GM06990 (cell line): Measurements from ENCODE around the gene NR5A1.

Source experiments
- DNase-seq: peaks from one replicate; pipeline ENCODE4 v3.0.0-alpha.2; 2011; ENCODE audit not compliant: insufficient read length; ENCODE audit errors: extremely low read depth
- H3K27me3 ChIP-seq: replicated peaks from 2 replicates; pipeline ENCODE4 v1.6.0; 2011; ENCODE audit warnings: low read length; ENCODE audit not compliant: control insufficient read depth, insufficient read depth
- H3K36me3 ChIP-seq: 2 replicates; pipeline ENCODE4 v1.5.1; 2011; ENCODE audit warnings: low read length; ENCODE audit not compliant: control insufficient read depth, insufficient read depth
- H3K4me3 ChIP-seq: replicated peaks from 2 replicates; pipeline ENCODE4 v1.5.1; 2011; ENCODE audit warnings: low read depth, mild to moderate bottlenecking, control low read depth, low read length
- CTCF ChIP-seq: IDR thresholded peaks from 2 replicates; pipeline ENCODE4 v1.5.1; 2011; ENCODE audit warnings: low read length, control low read depth, mild to moderate bottlenecking, inconsistent platforms; ENCODE audit not compliant: insufficient read depth, poor library complexity, severe bottlenecking

The NR5A1 gene

GRCh38 chr9:124453586-124454191 is 53.5 kb downstream of the NR5A1 start:
- Histone ChIP-seq H3K27me3 (peaks cover 1% of the 10 kb centered on the region), H3K36me3 (no peaks in the 10 kb centered on the region), H3K4me3 (no peak overlapping the region; the same call in 1 of the 2 replicates)
- DNase-seq: no peak
- TF ChIP-seq CTCF: no peak

- no peak overlapping the region; the same call in 1 of the 2 replicates for H3K4me3 ChIP-seq
- DNase-seq: no peak
- H3K36me3 ChIP-seq: no peaks in the 10 kb centered on the region
- no peak for TF ChIP-seq CTCF
- peaks cover 1% of the 10 kb centered on the region for H3K27me3 ChIP-seq
Observed at GRCh38 chr9:124452841-124453585, 54.2 kb downstream of the NR5A1 start.

- no peak for TF ChIP-seq CTCF
- Histone ChIP-seq H3K27me3 (peaks cover 1% of the 10 kb centered on the region), H3K4me3 (no peak overlapping the region), H3K36me3 (no peaks in the 10 kb centered on the region)
- no peak for DNase-seq
Observed at GRCh38 chr9:124452326-124452725, 54.9 kb downstream of the NR5A1 start.

- DNase-seq: no peak
- H3K4me3 ChIP-seq: no peak overlapping the region
- H3K27me3 ChIP-seq: peaks cover 1% of the 10 kb centered on the region
- H3K36me3 ChIP-seq: no peaks in the 10 kb centered on the region
- TF ChIP-seq CTCF: no peak
Observed at GRCh38 chr9:124450931-124451661, 56.1 kb downstream of the NR5A1 start.

- DNase-seq: no peak
- Histone ChIP-seq H3K36me3 (no peaks in the 10 kb centered on the region), H3K27me3 (peaks cover 1% of the 10 kb centered on the region), H3K4me3 (no peak within 1 kb of the TSS)
- no peak for TF ChIP-seq CTCF
Observed at GRCh38 chr9:124450241-124450924, 56.8 kb downstream of the NR5A1 start, which contains the start of gene ADGRD2. TSS of gene ADGRD2 (plus strand) at chr9:124450451. CDS start at chr9:124451667, 1,216 bp downstream.
